HL-60 (cell line): ENCODE data around the gene CD247.

ENCODE experiments used
- DNase-seq, 2 experiments: peaks; one replicate each; pipeline ENCODE4 v3.0.0-alpha.2; 2010 to 2020; ENCODE audit warnings: low read depth in 1 of 2, low spot score in 1 of 2
- H3K27ac ChIP-seq: fragments of 250-450 bp; sonication (Bioruptor Pico); replicated peaks from 2 replicates; pipeline ENCODE4 v1.5.1; 2020; ENCODE audit warnings: mild to moderate bottlenecking, moderate library complexity
- H3K27me3 ChIP-seq: fragments of 250-450 bp; sonication (Bioruptor Pico); 2 replicates; pipeline ENCODE4 v1.5.1; 2021; ENCODE audit warnings: mild to moderate bottlenecking, moderate library complexity; ENCODE audit not compliant: insufficient read depth, poor library complexity, severe bottlenecking
- H3K4me3 ChIP-seq: replicated peaks from 2 replicates; pipeline ENCODE4 v1.5.1; 2011; ENCODE audit warnings: mild to moderate bottlenecking, control low read depth, low read length; ENCODE audit not compliant: insufficient read depth
- GABPA ChIP-seq: IDR thresholded peaks from 2 replicates; pipeline ENCODE4 v1.6.1; 2012; ENCODE audit warnings: low read depth
- POLR2AphosphoS5 ChIP-seq: IDR thresholded peaks from 2 replicates; pipeline ENCODE4 v1.6.1; 2012; ENCODE audit warnings: low read depth
- SPI1 ChIP-seq: IDR thresholded peaks from 2 replicates; pipeline ENCODE4 v1.6.1; 2012; ENCODE audit warnings: low read depth, mild to moderate bottlenecking, borderline replicate concordance
- TF ChIP-seq, protein P1 (sequence below): IDR thresholded peaks from 2 replicates; pipeline ENCODE4 v1.6.1; 2012; ENCODE audit warnings: low read depth; ENCODE audit not compliant: insufficient replicate concordance
- TF ChIP-seq, protein P2 (sequence below): IDR thresholded peaks from one replicate; pipeline ENCODE4 v1.5.1; 2011; ENCODE audit warnings: low read length, control low read depth, inconsistent platforms; ENCODE audit not compliant: insufficient read depth

The CD247 gene

DNA sequence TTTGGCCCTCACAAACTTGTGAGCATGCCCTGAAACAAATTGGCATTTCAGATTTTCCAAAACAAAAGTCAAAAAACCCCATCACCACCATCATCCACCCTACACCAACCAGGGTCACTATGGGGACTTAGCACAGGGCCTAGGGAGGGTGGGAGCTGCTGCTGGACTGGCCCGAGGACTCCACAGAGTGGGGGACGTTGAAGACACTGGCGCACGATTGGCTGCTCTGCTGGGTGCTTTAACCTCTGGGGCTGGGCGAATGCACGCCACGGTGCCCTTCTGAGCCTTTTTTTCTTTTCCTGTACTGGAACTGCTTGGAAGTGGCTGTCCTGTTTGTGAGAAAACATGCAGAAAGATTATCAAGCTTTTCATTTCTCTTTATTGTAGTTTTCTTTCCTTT lies 92.8 kb downstream of the CD247 start:
- no peak for DNase-seq
- Histone ChIP-seq H3K27ac (no peak overlapping the region), H3K4me3 (no peak overlapping the region), H3K27me3 (no peaks in the 10 kb centered on the region)
- TF ChIP-seq GABPA (no peak), POLR2AphosphoS5 (no peak), SPI1 (no peak)
- TF ChIP-seq, protein P1, sequence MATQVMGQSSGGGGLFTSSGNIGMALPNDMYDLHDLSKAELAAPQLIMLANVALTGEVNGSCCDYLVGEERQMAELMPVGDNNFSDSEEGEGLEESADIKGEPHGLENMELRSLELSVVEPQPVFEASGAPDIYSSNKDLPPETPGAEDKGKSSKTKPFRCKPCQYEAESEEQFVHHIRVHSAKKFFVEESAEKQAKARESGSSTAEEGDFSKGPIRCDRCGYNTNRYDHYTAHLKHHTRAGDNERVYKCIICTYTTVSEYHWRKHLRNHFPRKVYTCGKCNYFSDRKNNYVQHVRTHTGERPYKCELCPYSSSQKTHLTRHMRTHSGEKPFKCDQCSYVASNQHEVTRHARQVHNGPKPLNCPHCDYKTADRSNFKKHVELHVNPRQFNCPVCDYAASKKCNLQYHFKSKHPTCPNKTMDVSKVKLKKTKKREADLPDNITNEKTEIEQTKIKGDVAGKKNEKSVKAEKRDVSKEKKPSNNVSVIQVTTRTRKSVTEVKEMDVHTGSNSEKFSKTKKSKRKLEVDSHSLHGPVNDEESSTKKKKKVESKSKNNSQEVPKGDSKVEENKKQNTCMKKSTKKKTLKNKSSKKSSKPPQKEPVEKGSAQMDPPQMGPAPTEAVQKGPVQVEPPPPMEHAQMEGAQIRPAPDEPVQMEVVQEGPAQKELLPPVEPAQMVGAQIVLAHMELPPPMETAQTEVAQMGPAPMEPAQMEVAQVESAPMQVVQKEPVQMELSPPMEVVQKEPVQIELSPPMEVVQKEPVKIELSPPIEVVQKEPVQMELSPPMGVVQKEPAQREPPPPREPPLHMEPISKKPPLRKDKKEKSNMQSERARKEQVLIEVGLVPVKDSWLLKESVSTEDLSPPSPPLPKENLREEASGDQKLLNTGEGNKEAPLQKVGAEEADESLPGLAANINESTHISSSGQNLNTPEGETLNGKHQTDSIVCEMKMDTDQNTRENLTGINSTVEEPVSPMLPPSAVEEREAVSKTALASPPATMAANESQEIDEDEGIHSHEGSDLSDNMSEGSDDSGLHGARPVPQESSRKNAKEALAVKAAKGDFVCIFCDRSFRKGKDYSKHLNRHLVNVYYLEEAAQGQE: no peak
- TF ChIP-seq, protein P2, sequence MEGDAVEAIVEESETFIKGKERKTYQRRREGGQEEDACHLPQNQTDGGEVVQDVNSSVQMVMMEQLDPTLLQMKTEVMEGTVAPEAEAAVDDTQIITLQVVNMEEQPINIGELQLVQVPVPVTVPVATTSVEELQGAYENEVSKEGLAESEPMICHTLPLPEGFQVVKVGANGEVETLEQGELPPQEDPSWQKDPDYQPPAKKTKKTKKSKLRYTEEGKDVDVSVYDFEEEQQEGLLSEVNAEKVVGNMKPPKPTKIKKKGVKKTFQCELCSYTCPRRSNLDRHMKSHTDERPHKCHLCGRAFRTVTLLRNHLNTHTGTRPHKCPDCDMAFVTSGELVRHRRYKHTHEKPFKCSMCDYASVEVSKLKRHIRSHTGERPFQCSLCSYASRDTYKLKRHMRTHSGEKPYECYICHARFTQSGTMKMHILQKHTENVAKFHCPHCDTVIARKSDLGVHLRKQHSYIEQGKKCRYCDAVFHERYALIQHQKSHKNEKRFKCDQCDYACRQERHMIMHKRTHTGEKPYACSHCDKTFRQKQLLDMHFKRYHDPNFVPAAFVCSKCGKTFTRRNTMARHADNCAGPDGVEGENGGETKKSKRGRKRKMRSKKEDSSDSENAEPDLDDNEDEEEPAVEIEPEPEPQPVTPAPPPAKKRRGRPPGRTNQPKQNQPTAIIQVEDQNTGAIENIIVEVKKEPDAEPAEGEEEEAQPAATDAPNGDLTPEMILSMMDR: no peak

DNA sequence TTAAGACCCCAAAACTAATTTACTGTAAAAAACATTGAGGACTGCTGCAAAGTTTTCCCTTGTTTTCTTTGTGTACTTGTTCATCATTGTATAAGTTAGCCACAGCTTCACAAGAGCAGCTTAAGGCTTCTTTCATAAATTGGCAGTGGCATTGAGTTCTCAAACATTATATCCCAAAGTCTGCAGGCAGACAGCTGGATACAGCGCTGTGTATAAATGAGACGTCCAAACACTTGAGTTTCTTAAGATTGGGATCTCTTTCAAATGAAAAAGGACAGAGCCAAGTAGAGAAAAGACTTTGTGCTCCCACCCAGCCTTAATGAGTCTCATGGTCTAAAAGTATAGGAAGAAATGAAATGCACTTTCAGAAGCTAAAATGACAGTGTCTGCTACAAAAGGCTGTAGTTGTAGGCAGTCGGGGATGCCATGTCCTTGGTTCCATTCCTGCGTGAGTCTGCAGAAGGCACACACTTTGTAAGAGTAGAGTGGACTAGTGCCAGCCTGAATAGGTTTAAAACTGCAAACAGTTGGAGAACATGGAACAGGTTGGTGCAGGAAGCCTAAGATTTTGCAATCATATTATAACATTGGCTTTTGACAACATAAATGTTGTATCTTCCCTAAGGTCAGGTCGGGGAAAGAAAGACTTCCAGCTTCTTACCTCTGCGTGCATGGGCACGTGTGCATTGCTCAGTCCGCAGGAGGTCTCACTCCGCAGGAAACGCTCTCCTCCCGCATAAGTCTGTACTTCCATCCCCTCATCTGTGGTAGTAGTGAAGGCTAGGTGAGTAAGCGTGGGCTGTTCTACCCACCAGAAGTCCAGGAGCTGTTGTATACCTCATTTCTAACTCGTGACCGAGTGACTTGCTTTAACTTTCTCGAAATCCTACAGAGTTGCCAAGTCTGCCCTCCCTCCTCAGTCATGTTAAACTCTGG lies 94.4 kb downstream of the CD247 start:
- no peak for TF ChIP-seq POLR2AphosphoS5
- TF ChIP-seq SPI1: no peak
- TF ChIP-seq, protein P1: no peak
- TF ChIP-seq, protein P2: no peak
- no peak for TF ChIP-seq GABPA
- DNase-seq: no peak
- no peak overlapping the region for H3K27ac ChIP-seq
- H3K27me3 ChIP-seq: no peaks in the 10 kb centered on the region
- no peak overlapping the region for H3K4me3 ChIP-seq

DNA sequence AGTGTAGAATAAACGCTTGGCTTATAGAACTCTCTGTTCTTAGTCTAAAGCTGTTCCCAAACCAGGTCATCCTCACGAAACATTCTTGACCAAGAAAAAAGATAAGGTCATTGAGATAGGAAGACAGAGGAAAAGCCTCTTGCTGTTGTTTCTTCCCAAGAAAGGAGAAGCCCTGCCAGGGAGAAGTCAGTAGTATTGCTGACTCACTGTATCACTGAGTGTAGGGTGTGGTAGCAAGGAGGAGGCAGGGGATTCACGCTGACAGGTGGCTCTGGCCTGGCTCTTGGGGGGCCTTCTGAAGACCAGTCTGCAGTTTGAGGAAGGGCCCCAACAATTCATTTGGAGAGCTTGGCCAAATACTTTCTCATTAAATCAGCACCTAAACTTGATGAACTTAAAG lies 97.8 kb downstream of the CD247 start:
- Histone ChIP-seq H3K27ac (no peak overlapping the region), H3K4me3 (no peak overlapping the region), H3K27me3 (no peaks in the 10 kb centered on the region)
- DNase-seq: no peak
- TF ChIP-seq SPI1: peak; percentile 11; the same call in 1 of the 2 replicates
- TF ChIP-seq, protein P1: no peak
